C1 segment of cervical spinal cord (tissue), 14 donors: ENCODE results near the gene CTAGE6.
"Not testable (repeated sequence)": the region's sequence is repeated elsewhere in the genome, so short reads cannot be mapped to it uniquely, and the experiment has no call there.

Source experiments
- DNase-seq, 14 donors: peaks; one replicate each; lab custom pipeline; 2025; lab: John Stamatoyannopoulos, UW

CTAGE6 gene

GRCh38 chr7:143720335-143720734 lies 37.2 kb downstream of the CTAGE6 start:
- DNase-seq = not testable (repeated sequence)

GRCh38 chr7:143715543-143716193 lies 41.8 kb downstream of the CTAGE6 start:
- DNase-seq = not testable (repeated sequence)

- not testable (repeated sequence) for DNase-seq
These were observed 42.7 kb downstream of the CTAGE6 start for GRCh38 chr7:143714581-143715454.

- DNase-seq = not testable (repeated sequence)
These were observed 45.1 kb downstream of the CTAGE6 start for GRCh38 chr7:143712381-143712780.

- DNase-seq = not testable (repeated sequence)
These were observed 45.7 kb downstream of the CTAGE6 start for GRCh38 chr7:143711727-143712324.

GRCh38 chr7:143709895-143710294 lies 47.6 kb downstream of the CTAGE6 start:
- not testable (repeated sequence) for DNase-seq
